Gastroesophageal sphincter (tissue), 3 donors: ENCODE data around the gene LONP2.

Experiments used
- CTCF ChIP-seq, 4 experiments: fragments of 200-600 bp in 2 of 4; fragments of 450-650 bp in 2 of 4; sonication (generic) in 1 of 4; IDR thresholded peaks; one replicate each; pipeline ENCODE4 v1.5.1; 2017 to 2019; ENCODE audit warnings: antibody characterized with exemption in 4 of 4, mild to moderate bottlenecking in 2 of 4, moderate library complexity in 2 of 4
- POLR2A ChIP-seq, 2 donors: fragments of 450-650 bp; IDR thresholded peaks; one replicate each; pipeline ENCODE4 v1.6.1; 2017; ENCODE audit warnings: antibody characterized with exemption in 2 of 2, mild to moderate bottlenecking in 2 of 2, moderate library complexity in 1 of 2

- TF ChIP-seq POLR2A (IDR thresholded peaks at IDR 0.05), result no peak
- TF ChIP-seq CTCF (IDR thresholded peaks at IDR 0.05), result no peak
These were observed 67.0 kb downstream of the LONP2 start for GRCh38 chr16:48310908-48311641.
